ENCODE data around the gene PSMF1. TPM values are rescaled to one million over a fixed set of nuclear protein-coding genes. Genes with fewer than 3 reads are reported as not detected.

The PSMF1 gene
- polyA plus RNA-seq, 1 donor from 2014 or later: 236 TPM

DNA sequence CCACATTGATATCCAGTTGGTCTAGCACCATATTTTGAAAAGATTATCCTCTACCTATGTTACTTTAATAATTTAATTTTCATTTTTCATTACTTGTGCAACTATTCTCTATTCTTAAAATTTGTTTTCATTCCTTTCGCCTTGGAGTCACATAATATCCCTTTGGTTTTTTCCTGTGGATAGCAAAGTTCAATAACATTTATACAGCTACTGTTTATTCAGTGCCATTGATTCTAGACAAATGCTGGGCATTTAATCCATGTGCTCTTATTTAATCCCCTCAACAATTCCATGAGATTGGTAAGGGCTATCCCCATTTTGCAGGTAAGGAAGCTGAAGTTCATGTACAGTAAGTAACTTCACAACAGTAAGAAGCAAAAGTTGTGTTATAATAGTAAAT, 32.6 kb downstream of the PSMF1 start:
- no peak overlapping the region for H2AFZ ChIP-seq (ENCODE audit: low read depth, low read length)
- no peaks in the 10 kb centered on the region for H3F3A ChIP-seq (ENCODE audit: insufficient read depth, low read length, poor library complexity, severe bottlenecking)
- no peak overlapping the region for H3K4me3 ChIP-seq (ENCODE audit: low read length)
- no peaks in the 10 kb centered on the region for H3K27me3 ChIP-seq (ENCODE audit: insufficient read depth, low read depth, low read length)
- no peak overlapping the region for H3K9ac ChIP-seq (ENCODE audit: low read length)
- H4K20me1 ChIP-seq (ENCODE audit: insufficient read depth): no peaks in the 10 kb centered on the region
- no peak for TF ChIP-seq MXI1 (conservative IDR thresholded peaks at IDR 0.05; ENCODE audit: poor library complexity, severe bottlenecking)
- TF ChIP-seq RAD21 (conservative IDR thresholded peaks at IDR 0.05): no peak
- TF ChIP-seq TAF1 (IDR thresholded peaks at IDR 0.05; ENCODE audit: low read depth): no peak
- no peak for TF ChIP-seq SMC3 (conservative IDR thresholded peaks at IDR 0.05; ENCODE audit: poor library complexity)
- TF ChIP-seq EZH2 (IDR thresholded peaks at IDR 0.05; ENCODE audit: borderline replicate concordance, insufficient read depth, low read length, poor library complexity, severe bottlenecking): no peak
- no peak for TF ChIP-seq EP300 (conservative IDR thresholded peaks at IDR 0.05; ENCODE audit: poor library complexity, severe bottlenecking)
- TF ChIP-seq POLR2AphosphoS5 (IDR thresholded peaks at IDR 0.05): no peak
- TF ChIP-seq, protein P1, sequence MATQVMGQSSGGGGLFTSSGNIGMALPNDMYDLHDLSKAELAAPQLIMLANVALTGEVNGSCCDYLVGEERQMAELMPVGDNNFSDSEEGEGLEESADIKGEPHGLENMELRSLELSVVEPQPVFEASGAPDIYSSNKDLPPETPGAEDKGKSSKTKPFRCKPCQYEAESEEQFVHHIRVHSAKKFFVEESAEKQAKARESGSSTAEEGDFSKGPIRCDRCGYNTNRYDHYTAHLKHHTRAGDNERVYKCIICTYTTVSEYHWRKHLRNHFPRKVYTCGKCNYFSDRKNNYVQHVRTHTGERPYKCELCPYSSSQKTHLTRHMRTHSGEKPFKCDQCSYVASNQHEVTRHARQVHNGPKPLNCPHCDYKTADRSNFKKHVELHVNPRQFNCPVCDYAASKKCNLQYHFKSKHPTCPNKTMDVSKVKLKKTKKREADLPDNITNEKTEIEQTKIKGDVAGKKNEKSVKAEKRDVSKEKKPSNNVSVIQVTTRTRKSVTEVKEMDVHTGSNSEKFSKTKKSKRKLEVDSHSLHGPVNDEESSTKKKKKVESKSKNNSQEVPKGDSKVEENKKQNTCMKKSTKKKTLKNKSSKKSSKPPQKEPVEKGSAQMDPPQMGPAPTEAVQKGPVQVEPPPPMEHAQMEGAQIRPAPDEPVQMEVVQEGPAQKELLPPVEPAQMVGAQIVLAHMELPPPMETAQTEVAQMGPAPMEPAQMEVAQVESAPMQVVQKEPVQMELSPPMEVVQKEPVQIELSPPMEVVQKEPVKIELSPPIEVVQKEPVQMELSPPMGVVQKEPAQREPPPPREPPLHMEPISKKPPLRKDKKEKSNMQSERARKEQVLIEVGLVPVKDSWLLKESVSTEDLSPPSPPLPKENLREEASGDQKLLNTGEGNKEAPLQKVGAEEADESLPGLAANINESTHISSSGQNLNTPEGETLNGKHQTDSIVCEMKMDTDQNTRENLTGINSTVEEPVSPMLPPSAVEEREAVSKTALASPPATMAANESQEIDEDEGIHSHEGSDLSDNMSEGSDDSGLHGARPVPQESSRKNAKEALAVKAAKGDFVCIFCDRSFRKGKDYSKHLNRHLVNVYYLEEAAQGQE (IDR thresholded peaks at IDR 0.05; ENCODE audit: borderline replicate concordance): no peak
- TF ChIP-seq, protein P2, sequence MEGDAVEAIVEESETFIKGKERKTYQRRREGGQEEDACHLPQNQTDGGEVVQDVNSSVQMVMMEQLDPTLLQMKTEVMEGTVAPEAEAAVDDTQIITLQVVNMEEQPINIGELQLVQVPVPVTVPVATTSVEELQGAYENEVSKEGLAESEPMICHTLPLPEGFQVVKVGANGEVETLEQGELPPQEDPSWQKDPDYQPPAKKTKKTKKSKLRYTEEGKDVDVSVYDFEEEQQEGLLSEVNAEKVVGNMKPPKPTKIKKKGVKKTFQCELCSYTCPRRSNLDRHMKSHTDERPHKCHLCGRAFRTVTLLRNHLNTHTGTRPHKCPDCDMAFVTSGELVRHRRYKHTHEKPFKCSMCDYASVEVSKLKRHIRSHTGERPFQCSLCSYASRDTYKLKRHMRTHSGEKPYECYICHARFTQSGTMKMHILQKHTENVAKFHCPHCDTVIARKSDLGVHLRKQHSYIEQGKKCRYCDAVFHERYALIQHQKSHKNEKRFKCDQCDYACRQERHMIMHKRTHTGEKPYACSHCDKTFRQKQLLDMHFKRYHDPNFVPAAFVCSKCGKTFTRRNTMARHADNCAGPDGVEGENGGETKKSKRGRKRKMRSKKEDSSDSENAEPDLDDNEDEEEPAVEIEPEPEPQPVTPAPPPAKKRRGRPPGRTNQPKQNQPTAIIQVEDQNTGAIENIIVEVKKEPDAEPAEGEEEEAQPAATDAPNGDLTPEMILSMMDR (IDR thresholded peaks at IDR 0.05; ENCODE audit: poor library complexity, severe bottlenecking): no peak
- no peak overlapping the region for H3K27ac ChIP-seq (ENCODE audit: low read length)
- H3K79me2 ChIP-seq (replicated peaks; ENCODE audit: insufficient read depth, low read length): no peaks in the 10 kb centered on the region
- no peak overlapping the region for H3K4me2 ChIP-seq (ENCODE audit: low read length)
- no peaks in the 10 kb centered on the region for H3K9me2 ChIP-seq (ENCODE audit: insufficient read depth, low read length)
- H3K9me3 ChIP-seq (ENCODE audit: low read length): no peaks in the 10 kb centered on the region
- H3K36me3 ChIP-seq (ENCODE audit: insufficient read depth, low read length): peaks cover 10% of the 10 kb centered on the region

DNA sequence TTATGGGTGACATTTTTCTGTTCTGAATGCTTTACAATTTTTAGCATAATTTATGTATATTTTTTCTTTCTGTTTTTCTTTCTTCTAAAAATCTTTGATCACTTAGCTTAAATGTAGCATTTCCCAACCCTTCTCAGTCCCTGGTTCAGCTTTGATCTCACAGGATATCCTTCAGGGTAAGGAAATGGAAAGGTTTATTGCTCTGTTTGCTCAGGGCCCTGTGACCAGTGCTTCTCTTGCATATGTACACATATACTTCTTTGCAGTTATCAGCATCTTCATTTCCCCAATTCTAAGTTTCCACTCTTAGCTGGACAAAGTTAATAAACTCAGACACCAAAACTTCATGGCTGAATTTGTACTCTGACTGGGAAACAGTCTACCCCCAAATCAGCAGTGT, 35.8 kb downstream of the PSMF1 start:
- H3F3A ChIP-seq (ENCODE audit: insufficient read depth, low read length, poor library complexity, severe bottlenecking): no peaks in the 10 kb centered on the region
- H3K27ac ChIP-seq (ENCODE audit: low read length): no peak overlapping the region
- H3K9ac ChIP-seq (ENCODE audit: low read length): no peak overlapping the region
- no peaks in the 10 kb centered on the region for H3K27me3 ChIP-seq (ENCODE audit: insufficient read depth, low read depth, low read length)
- H2AFZ ChIP-seq (ENCODE audit: low read depth, low read length): no peak overlapping the region
- no peak overlapping the region for H3K4me2 ChIP-seq (ENCODE audit: low read length)
- H3K4me3 ChIP-seq (ENCODE audit: low read length): no peak overlapping the region
- TF ChIP-seq TAF1 (IDR thresholded peaks at IDR 0.05; ENCODE audit: low read depth) (no peak), EP300 (conservative IDR thresholded peaks at IDR 0.05; ENCODE audit: poor library complexity, severe bottlenecking) (no peak), RAD21 (conservative IDR thresholded peaks at IDR 0.05) (no peak), EZH2 (IDR thresholded peaks at IDR 0.05; ENCODE audit: borderline replicate concordance, insufficient read depth, low read length, poor library complexity, severe bottlenecking) (no peak), SMC3 (conservative IDR thresholded peaks at IDR 0.05; ENCODE audit: poor library complexity) (no peak), MXI1 (conservative IDR thresholded peaks at IDR 0.05; ENCODE audit: poor library complexity, severe bottlenecking) (no peak), POLR2AphosphoS5 (IDR thresholded peaks at IDR 0.05) (no peak)
- TF ChIP-seq, protein P1 (IDR thresholded peaks at IDR 0.05; ENCODE audit: borderline replicate concordance): no peak
- TF ChIP-seq, protein P2 (IDR thresholded peaks at IDR 0.05; ENCODE audit: poor library complexity, severe bottlenecking): no peak
- H3K79me2 ChIP-seq (replicated peaks; ENCODE audit: insufficient read depth, low read length): no peaks in the 10 kb centered on the region
- no peaks in the 10 kb centered on the region for H3K9me2 ChIP-seq (ENCODE audit: insufficient read depth, low read length)
- H3K36me3 ChIP-seq (ENCODE audit: insufficient read depth, low read length): peaks cover 10% of the 10 kb centered on the region
- no peaks in the 10 kb centered on the region for H4K20me1 ChIP-seq (ENCODE audit: insufficient read depth)
- H3K9me3 ChIP-seq (ENCODE audit: low read length): no peaks in the 10 kb centered on the region
